Type B pancreatic cell (in vitro differentiated cells): ENCODE data around the gene DHX34. TPM values are rescaled to one million over a fixed set of nuclear protein-coding genes. Genes with fewer than 3 reads are reported as not detected.

Source experiments
- DNase-seq: peaks from one replicate; pipeline ENCODE4 v3.0.0; 2021; ENCODE audit warnings: mixed read lengths; ENCODE audit not compliant: unreplicated experiment; ENCODE audit errors: extremely low spot score
- H3K27ac Mint-ChIP-seq: 2 replicates; pipeline ENCODE4 v1.8.0; 2021; ENCODE audit warnings: mild to moderate bottlenecking, mixed read lengths
- H3K27me3 Mint-ChIP-seq: 2 replicates; pipeline ENCODE4 v1.8.0; 2021; ENCODE audit warnings: mixed read lengths
- H3K36me3 Mint-ChIP-seq: 2 replicates; pipeline ENCODE4 v1.8.0; 2021; ENCODE audit warnings: mixed read lengths
- H3K4me1 Mint-ChIP-seq: one replicate; pipeline ENCODE4 v1.8.0; 2021; ENCODE audit warnings: mixed read lengths; ENCODE audit not compliant: unreplicated experiment
- H3K4me3 Mint-ChIP-seq: 2 replicates; pipeline ENCODE4 v1.8.0; 2021; ENCODE audit warnings: mild to moderate bottlenecking, mixed read lengths
- H3K9me3 Mint-ChIP-seq: 2 replicates; pipeline ENCODE4 v1.8.0; 2021; ENCODE audit warnings: mixed read lengths
- CTCF ChIP-seq: fragments of 200-600 bp; sonication (generic); conservative IDR thresholded peaks from 2 replicates; pipeline ENCODE4 v1.5.0; 2021; ENCODE audit warnings: antibody characterized with exemption, mild to moderate bottlenecking
- total RNA-seq: library from RNA; stranded (reverse); gene quantifications from 2 replicates; pipeline ENCODE4 v1.2.1, GENCODE V29; 2021; ENCODE audit warnings: low replicate concordance

DHX34 gene
- total RNA-seq, 1 donor from 2014 or later, result 32.9 TPM

- Mint-ChIP-seq H3K4me1 (no peaks in the 10 kb centered on the region), H3K27ac (no peak overlapping the region), H3K36me3 (peaks cover 5% of the 10 kb centered on the region), H3K9me3 (no peaks in the 10 kb centered on the region), H3K4me3 (no peak overlapping the region), H3K27me3 (no peaks in the 10 kb centered on the region)
- TF ChIP-seq CTCF, result no peak
- DNase-seq, result no peak
Observed at GRCh38 chr19:47377208-47377701, 28.1 kb downstream of the DHX34 start.

- no peak for DNase-seq
- H3K9me3 Mint-ChIP-seq, result no peaks in the 10 kb centered on the region
- no peak overlapping the region for H3K27ac Mint-ChIP-seq
- H3K27me3 Mint-ChIP-seq, result no peaks in the 10 kb centered on the region
- H3K4me3 Mint-ChIP-seq, result no peak overlapping the region
- H3K4me1 Mint-ChIP-seq, result no peaks in the 10 kb centered on the region
- H3K36me3 Mint-ChIP-seq, result peaks cover 5% of the 10 kb centered on the region
- TF ChIP-seq CTCF, result no peak
Observed at GRCh38 chr19:47377801-47378200, 28.7 kb downstream of the DHX34 start.

GRCh38 chr19:47378246-47378645, 29.1 kb downstream of the DHX34 start:
- Mint-ChIP-seq H3K27ac (no peak overlapping the region), H3K9me3 (no peaks in the 10 kb centered on the region), H3K4me1 (no peaks in the 10 kb centered on the region), H3K36me3 (peaks cover 5% of the 10 kb centered on the region), H3K4me3 (no peak overlapping the region), H3K27me3 (no peaks in the 10 kb centered on the region)
- no peak for TF ChIP-seq CTCF
- no peak for DNase-seq

- Mint-ChIP-seq H3K27ac (no peak overlapping the region), H3K4me1 (no peaks in the 10 kb centered on the region), H3K27me3 (no peaks in the 10 kb centered on the region), H3K36me3 (peaks cover 8% of the 10 kb centered on the region), H3K9me3 (no peaks in the 10 kb centered on the region), H3K4me3 (no peak overlapping the region)
- no peak for TF ChIP-seq CTCF
- no peak for DNase-seq
Observed at GRCh38 chr19:47379381-47379938, 30.3 kb downstream of the DHX34 start.

- no peak overlapping the region for H3K4me3 Mint-ChIP-seq
- H3K9me3 Mint-ChIP-seq, result no peaks in the 10 kb centered on the region
- no peaks in the 10 kb centered on the region for H3K27me3 Mint-ChIP-seq
- H3K4me1 Mint-ChIP-seq, result no peaks in the 10 kb centered on the region
- peaks cover 8% of the 10 kb centered on the region for H3K36me3 Mint-ChIP-seq
- H3K27ac Mint-ChIP-seq, result no peak overlapping the region
- no peak for DNase-seq
- TF ChIP-seq CTCF, result no peak
Observed at GRCh38 chr19:47380559-47380958, 31.4 kb downstream of the DHX34 start.

GRCh38 chr19:47381121-47381520, 32.0 kb downstream of the DHX34 start:
- Mint-ChIP-seq H3K9me3 (no peaks in the 10 kb centered on the region), H3K27me3 (no peaks in the 10 kb centered on the region), H3K36me3 (peaks cover 8% of the 10 kb centered on the region), H3K4me3 (no peak overlapping the region), H3K27ac (no peak overlapping the region), H3K4me1 (no peaks in the 10 kb centered on the region)
- no peak for TF ChIP-seq CTCF
- DNase-seq, result no peak
